HCT116 (cell line): Measurements from ENCODE around the gene MAML2.

Experiments
- CTCF ChIP-seq, 3 experiments: fragments of 200-600 bp in 1 of 3; sonication (generic) in 1 of 3; IDR thresholded peaks in 2 of 3; conservative IDR thresholded peaks in 1 of 3; 2 replicates each; pipeline ENCODE4 v1.5.1; 2012 to 2017; ENCODE audit warnings: low read depth in 2 of 3, low read length in 2 of 3, antibody characterized with exemption in 1 of 3, borderline replicate concordance in 1 of 3, control low read depth in 1 of 3, mild to moderate bottlenecking in 1 of 3, mixed read lengths in 1 of 3, mixed run types in 1 of 3, moderate library complexity in 1 of 3; ENCODE audit not compliant: insufficient read depth in 1 of 3
- POLR2A ChIP-seq: IDR thresholded peaks from 2 replicates; pipeline ENCODE4 v1.7.0; 2011; ENCODE audit warnings: borderline replicate concordance; ENCODE audit not compliant: insufficient read depth, insufficient read length; ENCODE audit errors: extremely low read depth
- YY1 ChIP-seq: IDR thresholded peaks from 2 replicates; pipeline ENCODE4 v1.6.1; 2011; ENCODE audit warnings: low read length, low read depth, moderate library complexity, mild to moderate bottlenecking; ENCODE audit not compliant: insufficient replicate concordance; ENCODE audit errors: extremely low read depth

DNA sequence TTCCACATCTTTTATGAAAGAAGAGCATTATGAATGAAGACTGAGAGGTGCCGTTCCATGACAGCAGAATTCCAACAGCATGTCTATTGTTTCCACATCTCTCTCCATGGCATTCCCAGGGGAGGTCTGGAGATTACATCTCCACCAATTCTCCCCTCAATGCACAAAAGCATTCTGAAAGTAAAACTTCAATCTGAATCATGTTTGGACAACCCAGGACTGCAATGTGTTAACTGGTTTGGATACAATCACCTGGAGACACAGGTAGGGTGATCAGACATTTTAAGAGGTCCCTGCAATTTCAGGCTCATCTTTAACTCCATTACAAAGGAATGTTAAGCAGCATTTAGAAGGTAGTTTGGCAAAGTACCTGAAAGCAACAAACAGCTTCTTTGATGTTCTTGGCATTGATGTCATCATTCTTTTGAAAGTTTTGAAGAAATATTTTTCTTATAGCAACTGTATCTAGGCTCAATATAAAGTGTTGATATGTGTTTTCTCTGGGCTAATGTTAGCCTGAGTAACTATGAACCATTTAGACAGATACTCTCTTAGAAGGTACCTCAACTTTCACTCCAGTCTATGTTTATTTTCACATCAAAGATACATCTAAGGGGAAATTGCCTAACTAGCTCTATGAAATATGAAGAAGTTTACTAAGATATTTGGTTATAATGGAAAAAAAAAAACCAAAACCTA lies 237.6 kb downstream of the MAML2 start:
- no peak for TF ChIP-seq CTCF (IDR thresholded peaks at IDR 0.05 in 2 of 3, conservative IDR thresholded peaks at IDR 0.05 in 1 of 3; ENCODE audit: borderline replicate concordance in 1 of 3, insufficient read depth in 1 of 3, low read depth in 2 of 3, low read length in 2 of 3)
- no peak for TF ChIP-seq YY1
- no peak for TF ChIP-seq POLR2A
